Hindlimb muscle (tissue), 1 donor: Measurements from ENCODE around the gene SVIL. TPM values are rescaled to one million over a fixed set of nuclear protein-coding genes. Genes with fewer than 3 reads are reported as not detected.
A peak's percentile ranks its signal among the peaks of the same experiment; 100 is the strongest.
"Not testable (repeated sequence)": the region's sequence is repeated elsewhere in the genome, so short reads cannot be mapped to it uniquely, and the experiment has no call there.

Experiments
- DNase-seq: peaks from one replicate; pipeline ENCODE4 v3.0.0-alpha.2; 2013
- polyA plus RNA-seq: library from polyadenylated mRNA; unstranded; fragments of 120-200 nt; gene quantifications from one replicate; pipeline ENCODE4 v1.2.1, GENCODE V29; 2013; ENCODE audit not compliant: insufficient read length

SVIL gene
- polyA plus RNA-seq, 1 donor, result 265 TPM

GRCh38 chr10:29575098-29575455, 59.7 kb downstream of the SVIL start:
- no peak for DNase-seq

GRCh38 chr10:29574212-29575097, 60.3 kb downstream of the SVIL start:
- DNase-seq, result not testable (repeated sequence)

- peak; percentile 20 for DNase-seq
Measured at GRCh38 chr10:29570248-29570647, 64.5 kb downstream of the SVIL start.

GRCh38 chr10:29569795-29570194, 65.0 kb downstream of the SVIL start:
- peak; percentile 36 for DNase-seq

- no peak for DNase-seq
Measured at GRCh38 chr10:29567003-29567402, 67.8 kb downstream of the SVIL start.

- not testable (repeated sequence) for DNase-seq
Measured at GRCh38 chr10:29566209-29566608, 68.6 kb downstream of the SVIL start.

- DNase-seq, result no peak
Measured at GRCh38 chr10:29563420-29564035, 71.2 kb downstream of the SVIL start.

- not testable (repeated sequence) for DNase-seq
Measured at GRCh38 chr10:29563006-29563405, 71.8 kb downstream of the SVIL start.

GRCh38 chr10:29559996-29560395, 74.8 kb downstream of the SVIL start:
- peak; percentile 46 for DNase-seq

- no peak for DNase-seq
Measured at GRCh38 chr10:29557665-29558064, 77.1 kb downstream of the SVIL start.

- DNase-seq, result no peak
Measured at GRCh38 chr10:29555746-29556481, 78.9 kb downstream of the SVIL start.

- no peak for DNase-seq
Measured at GRCh38 chr10:29555091-29555745, 79.6 kb downstream of the SVIL start.

GRCh38 chr10:29554660-29555059, 80.1 kb downstream of the SVIL start:
- no peak for DNase-seq

GRCh38 chr10:29553544-29554250, 81.1 kb downstream of the SVIL start:
- no peak for DNase-seq

- DNase-seq, result not testable (repeated sequence)
Measured at GRCh38 chr10:29553116-29553515, 81.7 kb downstream of the SVIL start.

GRCh38 chr10:29549493-29549892, 85.3 kb downstream of the SVIL start:
- DNase-seq, result not testable (repeated sequence)

- no peak for DNase-seq
Measured at GRCh38 chr10:29546773-29547313, 87.9 kb downstream of the SVIL start.

- DNase-seq, result no peak
Measured at GRCh38 chr10:29545122-29545521, 89.6 kb downstream of the SVIL start.

- no peak for DNase-seq
Measured at GRCh38 chr10:29543715-29544114, 91.1 kb downstream of the SVIL start.

- no peak for DNase-seq
Measured at GRCh38 chr10:29542723-29543122, 92.0 kb downstream of the SVIL start.

- DNase-seq, result no peak
Measured at GRCh38 chr10:29541422-29542210, 93.2 kb downstream of the SVIL start.
